Naive thymus-derived CD8-positive, alpha-beta T cell (primary cell): ENCODE measurements around the gene GIPC2. TPM values are rescaled to one million over a fixed set of nuclear protein-coding genes. Genes with fewer than 3 reads are reported as not detected.
A peak's percentile ranks its signal among the peaks of the same experiment; 100 is the strongest.
"Not testable (repeated sequence)": the region's sequence is repeated elsewhere in the genome, so short reads cannot be mapped to it uniquely, and the experiment has no call there.

Experiments used
- ATAC-seq, 2 donors: fragments of 150-1000 bp; cut with Tn5 transposase in 1 of 2; sonication (Bioruptor Pico), chemical (Tn5 transposase) in 1 of 2; 1 replicate in 1 of 2; 2 replicates in 1 of 2; pipeline ENCODE4 v1.10.0; 2021; ENCODE audit warnings: mild to moderate bottlenecking in 2 of 2, moderate library complexity in 2 of 2
- POLR2A ChIA-PET: fragments of 350-600 bp; sonication (Branson Sonifier 250); formaldehyde crosslinking; loops from one replicate; lab custom pipeline; 2021; ENCODE audit warnings: antibody characterized with exemption; lab: Charles Lee
- DNase-seq, 10 donors: peaks; one replicate each; pipeline versions ENCODE4 v3.0.0 to v3.0.0-alpha.2; 2020 to 2022
- H3K27ac Mint-ChIP-seq, 10 donors: one replicate each; pipeline ENCODE4 v1.8.0; 2020 to 2022; ENCODE audit warnings: mild to moderate bottlenecking in 10 of 10, mixed read lengths in 10 of 10, moderate library complexity in 4 of 10, inconsistent platforms in 1 of 10
- H3K27me3 Mint-ChIP-seq, 5 donors: one replicate each; pipeline ENCODE4 v1.8.0; 2021 to 2022; ENCODE audit warnings: mixed read lengths in 5 of 5
- H3K36me3 Mint-ChIP-seq, 3 donors: one replicate each; pipeline ENCODE4 v1.8.0; 2020 to 2022; ENCODE audit warnings: mixed read lengths in 3 of 3, mild to moderate bottlenecking in 2 of 3, inconsistent platforms in 1 of 3
- H3K4me1 Mint-ChIP-seq, 4 donors: one replicate each; pipeline ENCODE4 v1.8.0; 2021 to 2022; ENCODE audit warnings: mixed read lengths in 4 of 4
- H3K4me3 Mint-ChIP-seq, 10 donors: one replicate each; pipeline ENCODE4 v1.8.0; 2020 to 2022; ENCODE audit warnings: mild to moderate bottlenecking in 10 of 10, mixed read lengths in 10 of 10, moderate library complexity in 6 of 10, inconsistent platforms in 1 of 10
- H3K9me3 Mint-ChIP-seq, 9 donors: one replicate each; pipeline ENCODE4 v1.8.0; 2020 to 2022; ENCODE audit warnings: mixed read lengths in 9 of 9, mild to moderate bottlenecking in 3 of 9, inconsistent platforms in 1 of 9, moderate library complexity in 1 of 9
- polyA plus RNA-seq, 3 donors: library from polyadenylated mRNA; unstranded; fragments of 300-500 nt; fragmentation: Illumina TruSeq; gene quantifications; one replicate each; pipeline ENCODE4 v1.2.3, GENCODE V29; 2021
- total RNA-seq, 8 experiments: library from RNA in 2 of 8; stranded (reverse) in 2 of 8; gene quantifications; one replicate each; pipeline ENCODE4 v1.2.3 and lab custom pipeline; 2021 to 2026

The GIPC2 gene, protein sequence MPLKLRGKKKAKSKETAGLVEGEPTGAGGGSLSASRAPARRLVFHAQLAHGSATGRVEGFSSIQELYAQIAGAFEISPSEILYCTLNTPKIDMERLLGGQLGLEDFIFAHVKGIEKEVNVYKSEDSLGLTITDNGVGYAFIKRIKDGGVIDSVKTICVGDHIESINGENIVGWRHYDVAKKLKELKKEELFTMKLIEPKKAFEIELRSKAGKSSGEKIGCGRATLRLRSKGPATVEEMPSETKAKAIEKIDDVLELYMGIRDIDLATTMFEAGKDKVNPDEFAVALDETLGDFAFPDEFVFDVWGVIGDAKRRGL
- total RNA-seq (under 1 TPM; 0.26 to 0.52 TPM), polyA plus RNA-seq (under 1 TPM; 0.05 to 0.39 (median 0.18) TPM), total RNA-seq (lab: John Stamatoyannopoulos, UW) (0 to 0.44 (median 0.34) reads per million in 6 experiments)

DNA sequence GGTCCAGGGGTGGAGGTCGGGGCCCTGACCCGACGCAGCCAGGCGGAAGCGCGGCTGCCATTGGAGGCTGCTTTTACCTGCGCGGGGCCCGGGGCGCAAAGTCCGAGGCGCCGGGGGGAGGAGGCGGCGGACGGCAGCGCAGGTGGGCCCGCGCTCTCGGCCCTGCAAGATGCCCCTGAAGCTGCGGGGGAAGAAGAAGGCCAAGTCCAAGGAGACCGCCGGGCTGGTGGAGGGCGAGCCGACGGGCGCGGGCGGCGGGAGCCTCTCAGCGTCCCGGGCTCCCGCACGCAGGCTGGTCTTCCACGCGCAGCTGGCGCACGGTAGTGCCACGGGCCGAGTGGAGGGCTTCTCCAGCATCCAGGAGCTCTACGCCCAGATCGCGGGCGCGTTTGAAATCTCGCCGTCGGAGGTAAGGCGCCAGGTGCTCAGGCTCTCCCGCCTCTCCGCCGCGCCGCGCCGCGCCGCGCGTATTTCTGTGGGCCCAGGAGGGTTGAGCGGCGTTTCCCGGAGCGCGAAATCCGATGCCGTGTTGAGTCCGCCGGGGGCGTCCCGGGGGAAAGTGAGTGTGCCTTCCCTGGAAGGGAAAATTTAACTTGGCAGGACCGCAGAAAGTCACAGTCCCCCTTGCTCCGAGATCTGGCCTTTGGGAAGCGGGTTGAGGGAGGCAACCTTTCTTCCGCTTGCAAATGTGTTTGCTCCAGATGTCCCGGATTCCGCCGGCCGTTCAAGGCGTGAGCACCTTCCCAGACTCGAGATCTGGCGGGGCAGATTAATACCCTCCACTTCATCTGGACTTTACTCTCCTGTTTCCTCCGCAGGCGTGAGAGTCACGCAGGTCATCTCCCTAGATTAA, at the start of gene GIPC2:
Gene GIPC2, plus strand, starts transcription at position 41 of the 853 bp plus-strand sequence. Its CDS starts 129 bp downstream, at position 170.
- Mint-ChIP-seq H3K4me1 (peaks cover 16 to 20% (median 18%) of the 10 kb centered on the region in 4 donors), H3K27me3 (peaks cover 24 to 47% (median 46%) of the 10 kb centered on the region in 5 donors), H3K27ac (peak within 1 kb of the TSS in 4 of 10 donors; percentile 13 to 75 (median 42)), H3K9me3 (no peaks in the 10 kb centered on the region), H3K4me3 (peak within 1 kb of the TSS; percentile 64 to 90 (median 82)), H3K36me3 (peaks cover 0 to 7% (median 0%) of the 10 kb centered on the region in 3 donors)
- DNase-seq (peak in 8 of 10 donors; percentile 1 to 63 (median 27)), ATAC-seq (peak; percentile 74 to 77)
- POLR2A ChIA-PET: interaction anchor here (0.7 kb wide), 2 partner anchors 64 to 68 kb away, joined by 3 read pairs; partner anchors contain the start of gene FUBP1

DNA sequence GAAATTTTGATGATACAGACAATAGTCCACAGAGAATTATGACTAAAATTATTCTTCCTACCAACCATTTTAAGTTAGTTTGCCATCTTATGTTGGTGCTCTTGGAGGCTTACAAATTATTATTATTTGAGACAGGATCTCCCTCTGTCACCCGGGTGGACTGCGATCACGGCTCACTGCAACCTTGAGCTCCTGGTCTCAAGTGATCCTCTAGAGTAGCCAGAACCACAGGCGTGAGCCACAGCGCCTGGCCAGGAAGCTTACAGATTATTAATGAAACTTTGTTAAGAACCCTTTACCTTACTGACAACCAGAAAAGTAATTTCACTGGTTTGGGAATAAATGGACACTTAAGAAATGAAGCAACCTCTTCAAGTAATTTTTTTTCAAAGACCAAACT, 49.0 kb upstream of the GIPC2 start:
- POLR2A ChIA-PET: interaction anchor here (1.4 to 1.5 kb wide), 2 partner anchors 17 to 18 kb away, joined by 4 to 6 read pairs; partner anchors contain the start of gene FUBP1

GRCh38 chr1:78000536-78000935, 45.2 kb upstream of the GIPC2 start:
- POLR2A ChIA-PET: interaction anchor here (0.8 kb wide), 1 partner anchor 21 kb away, joined by 3 read pairs; no protein-coding TSS in a partner anchor
- DNase-seq, H3K4me3 Mint-ChIP-seq, H3K9me3 Mint-ChIP-seq, H3K36me3 Mint-ChIP-seq, ATAC-seq, H3K27me3 Mint-ChIP-seq: not testable (repeated sequence)
- H3K27ac Mint-ChIP-seq: peak overlapping the region in 3 of 10 donors; percentile 11 to 79 (median 34)
- peaks cover 12 to 19% (median 13%) of the 10 kb centered on the region in 4 donors for H3K4me1 Mint-ChIP-seq

More for the DNA sequence above, 49.0 kb upstream of the GIPC2 start:
- Mint-ChIP-seq H3K4me3 (no peak overlapping the region), H3K27ac (no peak overlapping the region), H3K36me3 (peaks cover 0 to 18% (median 4%) of the 10 kb centered on the region in 3 donors), H3K4me1 (peaks cover 0 to 5% (median 0%) of the 10 kb centered on the region in 4 donors), H3K9me3 (no peaks in the 10 kb centered on the region), H3K27me3 (no peaks in the 10 kb centered on the region)
- no peak for DNase-seq
- ATAC-seq: no peak

DNA sequence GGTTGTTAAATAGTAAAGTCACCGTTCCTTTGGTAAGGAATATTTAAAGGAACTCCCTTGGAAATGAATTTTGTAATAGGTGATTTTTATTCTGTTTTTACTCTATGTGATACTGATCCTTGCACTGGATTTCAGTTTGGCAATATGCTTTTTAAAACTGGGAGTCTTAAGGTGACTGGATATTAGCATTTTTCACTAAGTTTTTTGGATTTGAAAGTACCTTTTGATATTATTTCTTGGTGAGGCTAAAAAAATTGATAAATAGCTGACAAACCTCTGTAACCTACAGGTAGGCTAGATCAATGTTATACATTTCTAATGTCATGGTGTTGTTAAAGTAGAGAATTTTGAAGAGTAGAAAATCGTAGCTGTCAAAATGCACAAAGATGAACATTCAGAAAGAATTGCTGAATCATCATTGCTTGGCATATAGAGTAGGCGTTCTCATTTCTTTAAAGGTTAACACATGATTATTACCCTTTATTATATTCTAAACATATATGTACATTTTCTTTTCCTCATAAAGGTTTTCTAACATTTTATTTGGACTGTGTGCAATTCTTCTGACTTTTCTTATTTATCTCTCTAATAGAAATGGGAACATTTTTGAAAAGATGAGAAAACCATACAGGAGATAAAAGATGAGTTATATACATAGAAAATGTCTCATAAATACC, 42.6 kb upstream of the GIPC2 start:
- DNase-seq (peak in 1 of 10 donors; percentile 4), ATAC-seq (no peak)
- H3K4me1 Mint-ChIP-seq: peaks cover 15 to 39% (median 27%) of the 10 kb centered on the region in 4 donors
- H3K27me3 Mint-ChIP-seq: peaks cover 0 to 2% (median 0%) of the 10 kb centered on the region in 5 donors
- no peaks in the 10 kb centered on the region for H3K9me3 Mint-ChIP-seq
- peak overlapping the region in 8 of 10 donors; percentile 5 to 91 (median 62) for H3K4me3 Mint-ChIP-seq
- H3K36me3 Mint-ChIP-seq: no peaks in the 10 kb centered on the region
- POLR2A ChIA-PET: interaction anchor here (1.1 to 4.4 kb wide), 5 partner anchors 9 to 321 kb away, joined by 4 to 104 read pairs (median 5); partner anchors contain the start of genes FUBP1 and ZZZ3
- peak overlapping the region; percentile 34 to 100 (median 98) for H3K27ac Mint-ChIP-seq

- peak; percentile 48 to 65 for ATAC-seq
- peak in 6 of 10 donors; percentile 27 to 64 (median 41) for DNase-seq
- H3K4me1 Mint-ChIP-seq: peaks cover 15 to 42% (median 31%) of the 10 kb centered on the region in 4 donors
- H3K36me3 Mint-ChIP-seq: no peaks in the 10 kb centered on the region
- peaks cover 0 to 2% (median 0%) of the 10 kb centered on the region in 5 donors for H3K27me3 Mint-ChIP-seq
- POLR2A ChIA-PET: interaction anchor here (0.7 to 4.4 kb wide), 9 partner anchors 10 to 1930 kb away, joined by 3 to 104 read pairs (median 5); partner anchors contain the start of genes FUBP1, MIGA1 and ST6GALNAC3
- H3K9me3 Mint-ChIP-seq: no peaks in the 10 kb centered on the region
- H3K4me3 Mint-ChIP-seq: peak overlapping the region; percentile 88 to 98 (median 93)
- H3K27ac Mint-ChIP-seq: peak overlapping the region; percentile 97 to 100 (median 99)
Measured at GRCh38 chr1:78003882-78004718, 41.7 kb upstream of the GIPC2 start.

- Mint-ChIP-seq H3K4me1 (peaks cover 15 to 50% (median 38%) of the 10 kb centered on the region in 4 donors), H3K4me3 (peak within 1 kb of the TSS; percentile 88 to 98 (median 93)), H3K36me3 (no peaks in the 10 kb centered on the region), H3K27me3 (peaks cover 0 to 2% (median 0%) of the 10 kb centered on the region in 5 donors), H3K27ac (peak within 1 kb of the TSS; percentile 97 to 100 (median 99)), H3K9me3 (no peaks in the 10 kb centered on the region)
- DNase-seq: peak; percentile 20 to 91 (median 74)
- ATAC-seq: peak; percentile 97 to 99
- POLR2A ChIA-PET: interaction anchor here (0.5 to 4.4 kb wide), 10 partner anchors 11 to 1930 kb away, joined by 3 to 104 read pairs (median 5); partner anchors contain the start of genes FUBP1, MIGA1 and ST6GALNAC3
Measured at GRCh38 chr1:78004719-78005447, 40.9 kb upstream of the GIPC2 start, which contains the start of gene DNAJB4. Gene DNAJB4 (plus strand): TSS chr1:78004939. CDS start chr1:78005111, 172 bp downstream.

- Mint-ChIP-seq H3K4me1 (peaks cover 15 to 53% (median 39%) of the 10 kb centered on the region in 4 donors), H3K36me3 (no peaks in the 10 kb centered on the region), H3K27ac (peak overlapping the region; percentile 97 to 100 (median 99)), H3K9me3 (no peaks in the 10 kb centered on the region), H3K4me3 (peak overlapping the region; percentile 88 to 98 (median 93)), H3K27me3 (peaks cover 0 to 2% (median 0%) of the 10 kb centered on the region in 5 donors)
- DNase-seq (peak in 1 of 10 donors; percentile 4), ATAC-seq (no peak)
- POLR2A ChIA-PET: interaction anchor here (0.5 to 4.4 kb wide), 5 partner anchors 24 to 857 kb away, joined by 3 to 104 read pairs (median 10); partner anchors contain the start of genes FUBP1 and MIGA1
Measured at GRCh38 chr1:78005448-78005722, 40.4 kb upstream of the GIPC2 start.

DNA sequence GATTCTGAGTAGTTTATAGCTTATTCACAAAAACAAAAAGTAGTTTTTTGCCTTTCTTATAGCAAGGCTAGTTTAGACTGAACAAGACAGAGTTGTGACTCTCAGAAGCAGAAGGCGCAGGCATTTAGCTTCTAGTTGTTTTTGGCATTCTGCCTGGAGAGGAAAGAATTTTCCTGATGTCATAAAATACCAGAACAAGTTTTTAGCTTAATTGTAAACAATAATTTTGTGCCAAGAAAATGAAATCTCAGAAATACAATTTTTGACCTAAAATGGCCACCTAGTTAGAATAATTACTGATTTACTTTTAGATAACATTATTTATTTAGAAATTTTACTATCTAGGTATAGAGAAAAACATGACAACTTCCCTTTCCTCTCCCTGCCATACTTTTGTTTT, 40.0 kb upstream of the GIPC2 start:
- peaks cover 15 to 56% (median 42%) of the 10 kb centered on the region in 4 donors for H3K4me1 Mint-ChIP-seq

GRCh38 chr1:78006521-78006920, 39.2 kb upstream of the GIPC2 start:
- no peak for ATAC-seq
- DNase-seq: no peak
- POLR2A ChIA-PET: interaction anchor here (4.4 kb wide), 1 partner anchor 29 kb away, joined by 104 read pairs; the partner anchor contains the start of gene FUBP1
- Mint-ChIP-seq H3K36me3 (no peaks in the 10 kb centered on the region), H3K9me3 (no peaks in the 10 kb centered on the region), H3K4me3 (peak overlapping the region; percentile 19 to 97 (median 86)), H3K4me1 (peaks cover 15 to 59% (median 46%) of the 10 kb centered on the region in 4 donors), H3K27ac (peak overlapping the region in 4 of 10 donors; percentile 23 to 69 (median 56)), H3K27me3 (peaks cover 0 to 2% (median 0%) of the 10 kb centered on the region in 5 donors)

More for the DNA sequence above, 40.0 kb upstream of the GIPC2 start:
- POLR2A ChIA-PET: interaction anchor here (0.5 to 4.4 kb wide), 5 partner anchors 24 to 857 kb away, joined by 3 to 104 read pairs (median 10); partner anchors contain the start of genes FUBP1 and MIGA1
- peaks cover 0 to 2% (median 0%) of the 10 kb centered on the region in 5 donors for H3K27me3 Mint-ChIP-seq
- no peaks in the 10 kb centered on the region for H3K9me3 Mint-ChIP-seq
- ATAC-seq: no peak
- peak overlapping the region; percentile 53 to 100 (median 99) for H3K27ac Mint-ChIP-seq
- DNase-seq: peak in 4 of 10 donors; percentile 9 to 31 (median 25)
- H3K36me3 Mint-ChIP-seq: no peaks in the 10 kb centered on the region
- peak overlapping the region; percentile 88 to 98 (median 93) for H3K4me3 Mint-ChIP-seq
